Measurements from ENCODE around the gene NMRAL1. TPM values are rescaled to one million over a fixed set of nuclear protein-coding genes. Genes with fewer than 3 reads are reported as not detected.

The NMRAL1 gene
- total RNA-seq, 4 donors from 2014 or later, result 51.9 to 72.8 (median 58.2) TPM

DNA sequence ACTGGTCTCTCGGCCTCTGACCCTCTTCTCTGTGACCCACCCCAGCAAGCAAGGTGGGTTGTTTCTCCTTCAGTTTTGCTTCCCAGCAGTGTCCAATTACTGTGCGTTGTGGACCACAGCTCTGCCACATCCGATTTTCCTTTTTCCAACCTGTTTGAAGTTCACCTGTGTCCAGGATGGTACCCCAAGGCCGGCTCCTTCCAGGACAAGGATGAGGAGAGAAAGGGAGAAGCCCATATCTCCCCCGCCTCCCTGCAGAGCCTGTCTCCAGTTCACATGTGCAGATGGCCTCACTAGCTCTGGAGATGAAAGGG lies 13.5 kb downstream of the NMRAL1 start:
- 88 to 90% methylated on average over 5 of the region's 5 CpGs for WGBS, 2 donors
- TF ChIP-seq, protein P1, sequence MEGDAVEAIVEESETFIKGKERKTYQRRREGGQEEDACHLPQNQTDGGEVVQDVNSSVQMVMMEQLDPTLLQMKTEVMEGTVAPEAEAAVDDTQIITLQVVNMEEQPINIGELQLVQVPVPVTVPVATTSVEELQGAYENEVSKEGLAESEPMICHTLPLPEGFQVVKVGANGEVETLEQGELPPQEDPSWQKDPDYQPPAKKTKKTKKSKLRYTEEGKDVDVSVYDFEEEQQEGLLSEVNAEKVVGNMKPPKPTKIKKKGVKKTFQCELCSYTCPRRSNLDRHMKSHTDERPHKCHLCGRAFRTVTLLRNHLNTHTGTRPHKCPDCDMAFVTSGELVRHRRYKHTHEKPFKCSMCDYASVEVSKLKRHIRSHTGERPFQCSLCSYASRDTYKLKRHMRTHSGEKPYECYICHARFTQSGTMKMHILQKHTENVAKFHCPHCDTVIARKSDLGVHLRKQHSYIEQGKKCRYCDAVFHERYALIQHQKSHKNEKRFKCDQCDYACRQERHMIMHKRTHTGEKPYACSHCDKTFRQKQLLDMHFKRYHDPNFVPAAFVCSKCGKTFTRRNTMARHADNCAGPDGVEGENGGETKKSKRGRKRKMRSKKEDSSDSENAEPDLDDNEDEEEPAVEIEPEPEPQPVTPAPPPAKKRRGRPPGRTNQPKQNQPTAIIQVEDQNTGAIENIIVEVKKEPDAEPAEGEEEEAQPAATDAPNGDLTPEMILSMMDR (IDR thresholded peaks at IDR 0.05), result no peak
- no peak for TF ChIP-seq POLR2A (IDR thresholded peaks at IDR 0.05)
- intact Hi-C loops (cut with DNase I; ENCODE audit: low total_unique reads), result no loop called here

DNA sequence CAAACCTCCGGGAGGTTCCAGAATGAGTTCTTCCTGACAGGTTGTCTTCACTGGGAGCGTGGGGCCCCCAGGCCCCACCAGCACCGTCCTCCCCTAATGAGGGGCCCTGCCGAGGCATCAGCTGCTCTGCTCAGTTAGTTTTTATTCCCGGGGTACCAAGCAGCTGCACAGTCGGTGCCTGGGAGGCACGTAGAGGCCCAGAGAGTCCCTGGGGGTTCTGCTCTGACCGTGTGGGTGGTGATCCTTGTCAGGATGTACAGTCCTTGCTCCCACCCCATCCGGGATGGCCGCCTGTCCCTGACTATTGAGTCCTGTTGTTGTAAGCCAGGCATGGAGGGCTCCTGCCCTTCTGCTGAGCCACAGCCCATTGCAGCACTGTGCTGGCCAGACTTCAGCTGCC lies 18.5 kb downstream of the NMRAL1 start:
- DNase-seq (ENCODE audit: low spot score in 2 of 2), result no peak
- H3K4me3 ChIP-seq (ENCODE audit: low read depth, poor library complexity, severe bottlenecking), result no peak overlapping the region
- intact Hi-C loops (cut with DNase I; ENCODE audit: low total_unique reads), result no loop called here
- 74 to 87% methylated on average over 10 of the region's 10 CpGs for WGBS, 2 donors
- TF ChIP-seq POLR2A (IDR thresholded peaks at IDR 0.05), result no peak
- TF ChIP-seq, protein P1 (IDR thresholded peaks at IDR 0.05), result no peak

More for the DNA sequence above, 13.5 kb downstream of the NMRAL1 start:
- DNase-seq (ENCODE audit: low spot score in 2 of 2), result no peak
- no peak overlapping the region for H3K4me3 ChIP-seq (ENCODE audit: low read depth, poor library complexity, severe bottlenecking)

DNA sequence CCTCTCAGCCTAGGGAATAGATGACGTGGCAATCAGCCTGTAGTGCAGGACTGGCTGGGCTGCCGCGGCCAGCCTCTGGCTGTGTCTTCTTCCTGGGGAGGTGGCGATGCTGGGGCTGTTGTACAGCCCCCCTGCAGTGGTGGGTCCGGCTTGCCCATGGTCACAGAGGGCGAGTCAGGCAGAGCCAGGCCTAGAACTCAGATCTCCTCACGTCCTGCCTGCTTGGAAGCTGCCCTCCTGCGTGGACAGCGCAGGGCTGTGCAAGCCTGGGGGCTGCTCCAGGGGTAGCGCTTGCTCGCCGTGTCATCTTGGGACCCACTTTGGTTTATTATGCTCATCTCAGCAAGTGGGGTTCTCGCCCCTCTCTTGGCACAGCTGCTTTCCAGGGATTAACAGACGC lies 19.3 kb downstream of the NMRAL1 start:
- intact Hi-C loops (cut with DNase I; ENCODE audit: low total_unique reads), result no loop called here
- TF ChIP-seq, protein P1 (IDR thresholded peaks at IDR 0.05), result no peak
- TF ChIP-seq POLR2A (IDR thresholded peaks at IDR 0.05), result no peak
- 88 to 90% methylated on average over 14 of the region's 14 CpGs for WGBS, 2 donors
- no peak overlapping the region for H3K4me3 ChIP-seq (ENCODE audit: low read depth, poor library complexity, severe bottlenecking)
- no peak for DNase-seq (ENCODE audit: low spot score in 2 of 2)

DNA sequence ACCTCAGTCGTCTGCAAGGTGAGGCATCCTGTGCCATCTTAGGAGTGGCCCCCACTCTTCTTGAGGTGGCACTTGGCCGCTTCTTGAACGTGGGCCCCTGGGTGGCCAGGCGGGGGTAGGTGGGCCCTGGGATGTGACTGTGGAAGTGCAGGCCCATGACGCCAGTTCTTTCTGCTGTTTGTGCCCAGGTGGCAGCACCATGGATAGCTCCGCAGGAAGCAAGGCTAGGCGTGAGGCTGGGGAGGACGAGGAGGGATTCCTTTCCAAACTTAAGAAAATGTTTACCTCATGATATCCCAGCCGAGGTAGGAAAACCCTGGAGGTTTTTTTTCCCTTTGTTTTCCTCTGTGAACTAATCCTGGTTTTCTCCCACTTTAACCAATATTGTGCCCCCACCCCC lies 19.8 kb downstream of the NMRAL1 start:
- no peak for TF ChIP-seq POLR2A (IDR thresholded peaks at IDR 0.05)
- TF ChIP-seq, protein P1 (IDR thresholded peaks at IDR 0.05), result no peak
- WGBS, 2 donors, result 85 to 86% methylated on average over 9 of the region's 9 CpGs
- H3K4me3 ChIP-seq (ENCODE audit: low read depth, poor library complexity, severe bottlenecking), result no peak overlapping the region
- no peak for DNase-seq (ENCODE audit: low spot score in 2 of 2)
- intact Hi-C loops (cut with DNase I; ENCODE audit: low total_unique reads), result no loop called here

DNA sequence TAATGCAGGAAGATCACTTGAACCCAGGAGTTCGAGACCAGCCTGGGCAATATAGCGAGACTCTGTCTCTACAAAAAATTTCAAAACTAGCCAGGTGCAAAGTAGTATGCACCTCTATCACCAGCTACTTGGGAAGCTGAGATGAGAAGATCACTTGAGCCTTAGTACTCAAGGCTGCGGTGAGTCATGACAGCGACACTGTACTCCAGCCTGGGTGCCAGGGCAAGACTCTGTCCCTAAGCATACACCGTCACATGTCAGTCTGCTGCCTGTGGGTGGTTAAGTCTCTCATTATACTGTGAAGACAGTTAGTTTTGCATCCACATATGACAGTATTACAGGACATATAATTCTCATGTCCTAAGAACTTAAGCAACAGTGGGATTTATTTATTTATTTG lies 21.8 kb downstream of the NMRAL1 start:
- intact Hi-C loops (cut with DNase I; ENCODE audit: low total_unique reads), result no loop called here
- H3K4me3 ChIP-seq (ENCODE audit: low read depth, poor library complexity, severe bottlenecking), result no peak overlapping the region
- TF ChIP-seq, protein P1 (IDR thresholded peaks at IDR 0.05), result no peak
- no peak for TF ChIP-seq POLR2A (IDR thresholded peaks at IDR 0.05)
- WGBS, 2 donors, result 92 to 98% methylated on average over 3 to 5 of the region's 5 CpGs
- DNase-seq (ENCODE audit: low spot score in 2 of 2), result no peak

DNA sequence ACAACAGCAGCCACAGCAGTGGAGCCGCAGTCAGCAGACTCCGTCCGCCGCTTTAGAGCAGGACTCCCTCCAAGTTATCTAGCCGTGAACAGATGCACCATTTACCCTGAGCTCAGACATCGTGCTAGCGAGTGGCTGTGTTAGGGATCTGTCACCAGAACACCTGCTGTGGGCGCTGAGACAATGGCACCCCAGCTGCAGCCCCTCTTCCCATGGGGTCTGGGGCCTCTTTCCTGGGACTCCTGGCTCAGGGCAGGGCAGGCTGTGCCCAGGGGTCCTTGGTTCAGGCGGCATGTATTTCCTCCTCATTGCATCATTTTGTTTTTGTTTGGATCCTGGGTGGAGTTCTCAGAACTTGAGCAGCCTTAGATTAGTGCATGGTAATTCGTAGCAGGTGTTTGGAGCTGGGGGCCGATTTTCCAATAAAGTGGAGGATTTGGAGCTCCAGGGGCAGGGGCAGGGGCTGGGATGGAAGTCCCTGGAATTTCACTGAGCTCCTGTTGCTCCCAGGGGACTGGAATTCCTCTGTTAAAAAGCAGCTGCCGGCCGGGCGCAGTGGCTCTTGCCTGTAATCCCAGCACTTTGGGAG lies 23.4 kb downstream of the NMRAL1 start:
- DNase-seq (ENCODE audit: low spot score in 2 of 2), result no peak
- WGBS, 2 donors, result 78 to 86% methylated on average over 14 of the region's 14 CpGs

More for the DNA sequence above, 23.4 kb downstream of the NMRAL1 start:
- intact Hi-C loops (cut with DNase I; ENCODE audit: low total_unique reads), result no loop called here
- TF ChIP-seq, protein P1 (IDR thresholded peaks at IDR 0.05), result no peak
- no peak for TF ChIP-seq POLR2A (IDR thresholded peaks at IDR 0.05)
- no peak overlapping the region for H3K4me3 ChIP-seq (ENCODE audit: low read depth, poor library complexity, severe bottlenecking)

Data from lower leg skin (tissue), 4 donors.